Panc1 (cell line): ENCODE measurements around the gene PSMD12. TPM values are rescaled to one million over a fixed set of nuclear protein-coding genes. Genes with fewer than 3 reads are reported as not detected.

Experiments used
- ATAC-seq: fragments of 200-7000 bp; cut with Tn5 transposase; 2 replicates; pipeline ENCODE4 v1.9.1; 2020; ENCODE audit warnings: mild to moderate bottlenecking, moderate library complexity
- BruUV-seq: library from RNA; stranded (reverse); fragments of 400-500 nt; replicated peaks from 2 replicates; lab custom pipeline; 2021; lab: Mats Ljungman, UMichigan
- CTCF ChIA-PET: fragments of 300-600 bp; sonication (Branson Sonifier 250); formaldehyde crosslinking; loops from one replicate; lab custom pipeline; 2022; ENCODE audit warnings: antibody characterized with exemption; lab: Charles Lee
- POLR2A ChIA-PET: fragments of 300-600 bp; sonication (Branson Sonifier 250); formaldehyde crosslinking; loops from one replicate; lab custom pipeline; 2022; ENCODE audit warnings: antibody characterized with exemption; lab: Charles Lee
- DNase-seq: peaks from one replicate; pipeline ENCODE4 v3.0.0-alpha.2; 2010; ENCODE audit warnings: low read depth, low spot score
- H3K27ac ChIP-seq: 2 replicates; pipeline ENCODE4 v1.5.1; 2011; ENCODE audit warnings: mild to moderate bottlenecking, low read length, inconsistent platforms
- H3K27me3 ChIP-seq: fragments of 200-500 bp; sonication (Bioruptor generic); 2 replicates; pipeline ENCODE4 v1.6.0; 2014; ENCODE audit warnings: low read length, inconsistent platforms; ENCODE audit not compliant: control insufficient read depth, insufficient read depth
- H3K36me3 ChIP-seq: fragments of 200-500 bp; sonication (Bioruptor generic); 2 replicates; pipeline ENCODE4 v1.5.1; 2014; ENCODE audit warnings: inconsistent platforms, mild to moderate bottlenecking, low read length, moderate library complexity; ENCODE audit not compliant: control insufficient read depth, insufficient read depth
- H3K4me1 ChIP-seq: 2 replicates; pipeline ENCODE4 v1.5.1; 2011; ENCODE audit warnings: inconsistent platforms, mild to moderate bottlenecking, low read length, moderate library complexity; ENCODE audit not compliant: control insufficient read depth, insufficient read depth
- H3K4me3 ChIP-seq, 2 experiments: 2 replicates each; pipeline ENCODE4 v1.5.1; 2011 to 2012; ENCODE audit warnings: low read depth in 2 of 2, low read length in 2 of 2, mild to moderate bottlenecking in 2 of 2, inconsistent platforms in 1 of 2, moderate library complexity in 1 of 2
- H3K9me3 ChIP-seq: fragments of 200-500 bp; sonication (Bioruptor generic); 2 replicates; pipeline ENCODE4 v1.5.1; 2014; ENCODE audit warnings: low read depth, mild to moderate bottlenecking, inconsistent platforms, low read length, moderate library complexity; ENCODE audit not compliant: control insufficient read depth, insufficient read depth
- POLR2AphosphoS5 ChIP-seq: IDR thresholded peaks from 2 replicates; pipeline ENCODE4 v1.6.1; 2012; ENCODE audit warnings: mild to moderate bottlenecking, low read depth, low read length, moderate library complexity
- SIN3A ChIP-seq: IDR thresholded peaks from 2 replicates; pipeline ENCODE4 v1.6.1; 2012; ENCODE audit warnings: low read depth, mild to moderate bottlenecking, low read length, moderate library complexity, borderline replicate concordance; ENCODE audit not compliant: insufficient read depth
- TCF7L2 ChIP-seq: IDR thresholded peaks from 2 replicates; pipeline ENCODE4 v1.6.1; 2011; ENCODE audit warnings: mild to moderate bottlenecking, low read depth, low read length, inconsistent platforms
- in situ Hi-C: cut with HindIII; loops from 2 replicates; pipeline ENCODE4 v1.10.0; 2016; ENCODE audit warnings: low sequenced_read_pairs, low pct_unique_long_range_greater_than_20kb
- intact Hi-C: fragments of 100-400 bp; cut with micrococcal nuclease; formaldehyde crosslinking; loops from one replicate; pipeline ENCODE4 v1.10.0; 2022; ENCODE audit not compliant: unreplicated experiment
- total RNA-seq: library from RNA; stranded (reverse); gene quantifications from one replicate; pipeline ENCODE4 v1.2.1, GENCODE V29; 2021; ENCODE audit not compliant: unreplicated experiment
- TF ChIP-seq, protein P1 (sequence below): fragments of 450-650 bp; IDR thresholded peaks from 2 replicates; pipeline ENCODE4 v1.5.1; 2017; ENCODE audit warnings: mild to moderate bottlenecking
- TF ChIP-seq, protein P2 (sequence below), 2 experiments: IDR thresholded peaks; 2 replicates each; pipeline ENCODE4 v1.6.1; 2011 to 2012; ENCODE audit warnings: low read depth in 2 of 2, control low read depth in 1 of 2, low read length in 1 of 2, mild to moderate bottlenecking in 1 of 2, moderate library complexity in 1 of 2; ENCODE audit not compliant: insufficient read depth in 1 of 2

PSMD12 gene
- total RNA-seq, 1 experiment from 2014 or later, result 50.2 TPM

DNA sequence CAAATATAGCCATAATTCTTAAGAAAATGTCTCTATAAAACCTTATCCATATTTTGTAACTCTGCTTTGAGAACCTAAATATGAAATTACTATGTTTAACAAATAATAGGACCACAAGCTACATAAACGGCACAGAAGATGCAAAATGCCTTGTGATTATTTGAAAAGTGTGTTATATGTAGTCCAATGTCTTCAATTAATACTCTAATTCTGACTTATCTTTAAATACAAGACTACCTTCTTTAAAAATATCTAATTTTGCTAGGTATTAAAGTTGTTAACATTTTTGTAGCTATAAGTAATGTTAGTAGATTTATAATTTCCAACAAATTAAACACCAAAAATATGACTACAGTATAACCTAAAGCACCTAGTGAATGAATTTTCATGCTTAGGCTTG lies 17.0 kb downstream of the PSMD12 start:
- no peaks in the 10 kb centered on the region for H3K4me1 ChIP-seq
- ChIA-PET POLR2A (no interaction called here), CTCF (no interaction called here)
- intact Hi-C loops (no loop called here), in situ Hi-C loops (no loop called here)
- DNase-seq (no peak), ATAC-seq (no peak)
- H3K27ac ChIP-seq, result no peak overlapping the region
- BruUV-seq, result no TSS peak
- H3K4me3 ChIP-seq, result no peak overlapping the region
- no peaks in the 10 kb centered on the region for H3K9me3 ChIP-seq
- no peaks in the 10 kb centered on the region for H3K27me3 ChIP-seq
- TF ChIP-seq, protein P1, sequence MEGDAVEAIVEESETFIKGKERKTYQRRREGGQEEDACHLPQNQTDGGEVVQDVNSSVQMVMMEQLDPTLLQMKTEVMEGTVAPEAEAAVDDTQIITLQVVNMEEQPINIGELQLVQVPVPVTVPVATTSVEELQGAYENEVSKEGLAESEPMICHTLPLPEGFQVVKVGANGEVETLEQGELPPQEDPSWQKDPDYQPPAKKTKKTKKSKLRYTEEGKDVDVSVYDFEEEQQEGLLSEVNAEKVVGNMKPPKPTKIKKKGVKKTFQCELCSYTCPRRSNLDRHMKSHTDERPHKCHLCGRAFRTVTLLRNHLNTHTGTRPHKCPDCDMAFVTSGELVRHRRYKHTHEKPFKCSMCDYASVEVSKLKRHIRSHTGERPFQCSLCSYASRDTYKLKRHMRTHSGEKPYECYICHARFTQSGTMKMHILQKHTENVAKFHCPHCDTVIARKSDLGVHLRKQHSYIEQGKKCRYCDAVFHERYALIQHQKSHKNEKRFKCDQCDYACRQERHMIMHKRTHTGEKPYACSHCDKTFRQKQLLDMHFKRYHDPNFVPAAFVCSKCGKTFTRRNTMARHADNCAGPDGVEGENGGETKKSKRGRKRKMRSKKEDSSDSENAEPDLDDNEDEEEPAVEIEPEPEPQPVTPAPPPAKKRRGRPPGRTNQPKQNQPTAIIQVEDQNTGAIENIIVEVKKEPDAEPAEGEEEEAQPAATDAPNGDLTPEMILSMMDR, result no peak
- TF ChIP-seq POLR2AphosphoS5, result no peak
- TF ChIP-seq, protein P2, sequence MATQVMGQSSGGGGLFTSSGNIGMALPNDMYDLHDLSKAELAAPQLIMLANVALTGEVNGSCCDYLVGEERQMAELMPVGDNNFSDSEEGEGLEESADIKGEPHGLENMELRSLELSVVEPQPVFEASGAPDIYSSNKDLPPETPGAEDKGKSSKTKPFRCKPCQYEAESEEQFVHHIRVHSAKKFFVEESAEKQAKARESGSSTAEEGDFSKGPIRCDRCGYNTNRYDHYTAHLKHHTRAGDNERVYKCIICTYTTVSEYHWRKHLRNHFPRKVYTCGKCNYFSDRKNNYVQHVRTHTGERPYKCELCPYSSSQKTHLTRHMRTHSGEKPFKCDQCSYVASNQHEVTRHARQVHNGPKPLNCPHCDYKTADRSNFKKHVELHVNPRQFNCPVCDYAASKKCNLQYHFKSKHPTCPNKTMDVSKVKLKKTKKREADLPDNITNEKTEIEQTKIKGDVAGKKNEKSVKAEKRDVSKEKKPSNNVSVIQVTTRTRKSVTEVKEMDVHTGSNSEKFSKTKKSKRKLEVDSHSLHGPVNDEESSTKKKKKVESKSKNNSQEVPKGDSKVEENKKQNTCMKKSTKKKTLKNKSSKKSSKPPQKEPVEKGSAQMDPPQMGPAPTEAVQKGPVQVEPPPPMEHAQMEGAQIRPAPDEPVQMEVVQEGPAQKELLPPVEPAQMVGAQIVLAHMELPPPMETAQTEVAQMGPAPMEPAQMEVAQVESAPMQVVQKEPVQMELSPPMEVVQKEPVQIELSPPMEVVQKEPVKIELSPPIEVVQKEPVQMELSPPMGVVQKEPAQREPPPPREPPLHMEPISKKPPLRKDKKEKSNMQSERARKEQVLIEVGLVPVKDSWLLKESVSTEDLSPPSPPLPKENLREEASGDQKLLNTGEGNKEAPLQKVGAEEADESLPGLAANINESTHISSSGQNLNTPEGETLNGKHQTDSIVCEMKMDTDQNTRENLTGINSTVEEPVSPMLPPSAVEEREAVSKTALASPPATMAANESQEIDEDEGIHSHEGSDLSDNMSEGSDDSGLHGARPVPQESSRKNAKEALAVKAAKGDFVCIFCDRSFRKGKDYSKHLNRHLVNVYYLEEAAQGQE (IDR thresholded peaks at IDR 0.05; ENCODE audit: insufficient read depth in 1 of 2, low read depth in 2 of 2, low read length in 1 of 2), result no peak
- TF ChIP-seq SIN3A, result no peak
- TF ChIP-seq TCF7L2, result no peak
- peaks cover 44% of the 10 kb centered on the region for H3K36me3 ChIP-seq

DNA sequence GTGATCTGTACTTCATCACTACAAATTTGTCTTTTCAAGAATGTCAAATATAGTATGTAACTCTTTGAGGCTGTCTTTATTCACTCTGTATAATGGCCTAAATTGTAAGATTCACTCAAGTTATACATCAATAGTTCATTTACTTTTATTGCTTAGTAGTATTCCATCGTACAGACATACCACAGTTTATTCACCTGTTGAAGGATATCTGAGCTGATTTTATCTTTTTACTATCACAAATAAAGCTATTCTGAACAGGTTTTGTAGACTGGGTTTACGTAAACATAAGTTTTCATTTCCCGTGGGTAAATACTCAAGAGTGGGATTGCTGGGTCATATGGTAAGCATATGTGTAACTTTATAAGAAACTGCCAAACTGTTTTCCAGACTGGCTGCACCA lies 18.6 kb downstream of the PSMD12 start:
- DNase-seq (no peak), ATAC-seq (no peak)
- Histone ChIP-seq H3K9me3 (no peaks in the 10 kb centered on the region), H3K27ac (no peak overlapping the region), H3K4me1 (no peaks in the 10 kb centered on the region), H3K27me3 (no peaks in the 10 kb centered on the region), H3K4me3 (no peak overlapping the region), H3K36me3 (peaks cover 50% of the 10 kb centered on the region)
- TF ChIP-seq, protein P1, result no peak
- no peak for TF ChIP-seq TCF7L2
- CTCF ChIA-PET, result no interaction called here
- BruUV-seq, result no TSS peak
- intact Hi-C loops (no loop called here), in situ Hi-C loops (no loop called here)
- POLR2A ChIA-PET, result interaction anchor here (0.5 kb wide), 1 partner anchor 15 kb away, joined by 7 read pairs; no protein-coding TSS in a partner anchor
